Sigmoid colon (tissue), 7 donors: ENCODE results near the gene GLS. TPM values are rescaled to one million over a fixed set of nuclear protein-coding genes. Genes with fewer than 3 reads are reported as not detected.

Experiments used
- DNase-seq: peaks from one replicate; pipeline ENCODE4 v3.0.0-alpha.2; 2019
- H3K27ac ChIP-seq, 4 donors: fragments of 200-600 bp; sonication (generic); one replicate each; pipeline ENCODE4 v1.5.1; 2016 to 2019; ENCODE audit warnings: mild to moderate bottlenecking in 1 of 4
- H3K27me3 ChIP-seq, 3 donors: fragments of 200-600 bp; sonication (generic); one replicate each; pipeline ENCODE4 v1.5.1; 2019; ENCODE audit warnings: mild to moderate bottlenecking in 1 of 3
- H3K36me3 ChIP-seq, 4 donors: fragments of 200-600 bp; sonication (generic); one replicate each; pipeline ENCODE4 v1.5.1; 2016 to 2019
- H3K4me1 ChIP-seq, 4 donors: fragments of 200-600 bp; sonication (generic); one replicate each; pipeline ENCODE4 v1.5.1; 2017 to 2019
- H3K4me3 ChIP-seq, 4 donors: fragments of 200-600 bp; sonication (generic); one replicate each; pipeline ENCODE4 v1.5.1; 2017 to 2019; ENCODE audit warnings: mild to moderate bottlenecking in 2 of 4, moderate library complexity in 1 of 4
- H3K9me3 ChIP-seq, 4 donors: fragments of 200-600 bp in 3 of 4; sonication (generic) in 3 of 4; one replicate each; pipeline versions ENCODE4 v1.5.1 to v1.6.1; 2013 to 2019
- CTCF ChIP-seq, 4 experiments: fragments of 450-650 bp in 3 of 4; fragments of 200-600 bp in 1 of 4; IDR thresholded peaks; one replicate each; pipeline ENCODE4 v1.5.1; 2016 to 2019; ENCODE audit warnings: antibody characterized with exemption in 4 of 4, mild to moderate bottlenecking in 3 of 4, moderate library complexity in 2 of 4
- EP300 ChIP-seq, 4 donors: sonication (generic); formaldehyde crosslinking; IDR thresholded peaks; one replicate each; pipeline ENCODE4 v1.6.1; 2017; ENCODE audit warnings: antibody characterized with exemption in 4 of 4
- POLR2A ChIP-seq, 2 donors: fragments of 450-650 bp; IDR thresholded peaks; one replicate each; pipeline ENCODE4 v1.6.1; 2016; ENCODE audit warnings: antibody characterized with exemption in 2 of 2, mild to moderate bottlenecking in 2 of 2, moderate library complexity in 2 of 2
- POLR2AphosphoS5 ChIP-seq, 4 donors: sonication (generic); formaldehyde crosslinking; IDR thresholded peaks; one replicate each; pipeline ENCODE4 v1.6.1; 2017; ENCODE audit warnings: antibody characterized with exemption in 4 of 4
- WGBS, 2 donors: extraction: QIAGEN DNeasy Blood & Tissue Kit; methylation state at CpG; one replicate each; pipeline ENCODE4 v1.1.7; 2013; 5-methylcytosine and 5-hydroxymethylcytosine counted together
- intact Hi-C: fragments of 100-400 bp; cut with DNase I; formaldehyde crosslinking; loops from one replicate; pipeline ENCODE4 v1.15.1; 2023
- polyA plus RNA-seq, 3 donors: library from polyadenylated mRNA; stranded (reverse); fragments of 200-250 nt; gene quantifications; one replicate each; pipeline ENCODE4 v1.2.3, GENCODE V29; 2013
- total RNA-seq, 4 donors: library from RNA; depleted of rRNA; stranded (reverse); fragments of >200 nt; gene quantifications; one replicate each; pipeline ENCODE4 v1.1.0, GENCODE V29; 2016
- donor health status: healthy with polysubstance abuse.
- donor health status: Bipolar disorder and iron deficiency.
- donor health status: healthy.

The GLS gene
- total and polyA plus RNA-seq, 7 donors: 15.0 to 139 (median 87.1) TPM

- 66 to 79% methylated on average over 3 of the region's 3 CpGs for WGBS, 2 donors
- intact Hi-C loops: no loop called here
- Histone ChIP-seq H3K27me3 (no peaks in the 10 kb centered on the region), H3K4me1 (peaks cover 0 to 25% (median 9%) of the 10 kb centered on the region in 4 donors), H3K9me3 (no peaks in the 10 kb centered on the region), H3K4me3 (no peak overlapping the region), H3K27ac (no peak overlapping the region), H3K36me3 (no peaks in the 10 kb centered on the region)
- TF ChIP-seq EP300 (IDR thresholded peaks at IDR 0.05) (no peak), POLR2A (IDR thresholded peaks at IDR 0.05) (no peak), POLR2AphosphoS5 (IDR thresholded peaks at IDR 0.05) (no peak), CTCF (IDR thresholded peaks at IDR 0.05) (no peak)
- DNase-seq: no peak
These were observed 43.9 kb upstream of the GLS start for GRCh38 chr2:190836767-190837166.

- TF ChIP-seq POLR2AphosphoS5 (IDR thresholded peaks at IDR 0.05): no peak
- TF ChIP-seq EP300 (IDR thresholded peaks at IDR 0.05): no peak
- Histone ChIP-seq H3K4me3 (no peak overlapping the region), H3K36me3 (no peaks in the 10 kb centered on the region), H3K27me3 (no peaks in the 10 kb centered on the region), H3K27ac (no peak overlapping the region), H3K9me3 (no peaks in the 10 kb centered on the region), H3K4me1 (peaks cover 0 to 25% (median 9%) of the 10 kb centered on the region in 4 donors)
- intact Hi-C loops: no loop called here
- no peak for DNase-seq
These were observed 43.2 kb upstream of the GLS start for GRCh38 chr2:190837420-190837819.

- H3K27me3 ChIP-seq: no peaks in the 10 kb centered on the region
- H3K4me1 ChIP-seq: peaks cover 0 to 25% (median 9%) of the 10 kb centered on the region in 4 donors
- H3K4me3 ChIP-seq: no peak overlapping the region
- 91 to 99% methylated on average over 3 of the region's 3 CpGs for WGBS, 2 donors
- no peaks in the 10 kb centered on the region for H3K9me3 ChIP-seq
- DNase-seq: no peak
- intact Hi-C loops: no loop called here
- no peak overlapping the region for H3K27ac ChIP-seq
- no peaks in the 10 kb centered on the region for H3K36me3 ChIP-seq
- TF ChIP-seq CTCF (IDR thresholded peaks at IDR 0.05) (no peak), EP300 (IDR thresholded peaks at IDR 0.05) (no peak), POLR2AphosphoS5 (IDR thresholded peaks at IDR 0.05) (no peak), POLR2A (IDR thresholded peaks at IDR 0.05) (no peak)
These were observed 42.7 kb upstream of the GLS start for GRCh38 chr2:190837952-190838361.

- Histone ChIP-seq H3K9me3 (no peaks in the 10 kb centered on the region), H3K4me3 (no peak overlapping the region), H3K27me3 (no peaks in the 10 kb centered on the region), H3K4me1 (peaks cover 0 to 25% (median 9%) of the 10 kb centered on the region in 4 donors), H3K36me3 (no peaks in the 10 kb centered on the region), H3K27ac (no peak overlapping the region)
- DNase-seq: no peak
- TF ChIP-seq EP300 (IDR thresholded peaks at IDR 0.05) (no peak), POLR2AphosphoS5 (IDR thresholded peaks at IDR 0.05) (no peak), POLR2A (IDR thresholded peaks at IDR 0.05) (no peak), CTCF (IDR thresholded peaks at IDR 0.05) (no peak)
- 85 to 91% methylated on average over 2 of the region's 2 CpGs for WGBS, 2 donors
- intact Hi-C loops: no loop called here
These were observed 42.1 kb upstream of the GLS start for GRCh38 chr2:190838492-190838910.

- Histone ChIP-seq H3K36me3 (no peaks in the 10 kb centered on the region), H3K27ac (no peak overlapping the region), H3K4me1 (peaks cover 0 to 15% (median under 1%) of the 10 kb centered on the region in 4 donors), H3K4me3 (no peak overlapping the region), H3K27me3 (no peaks in the 10 kb centered on the region), H3K9me3 (no peaks in the 10 kb centered on the region)
- WGBS, 2 donors: 79 to 83% methylated on average over 4 of the region's 4 CpGs
- intact Hi-C loops: no loop called here
- no peak for DNase-seq
- no peak for TF ChIP-seq CTCF (IDR thresholded peaks at IDR 0.05)
- TF ChIP-seq POLR2AphosphoS5 (IDR thresholded peaks at IDR 0.05): no peak
- no peak for TF ChIP-seq POLR2A (IDR thresholded peaks at IDR 0.05)
- no peak for TF ChIP-seq EP300 (IDR thresholded peaks at IDR 0.05)
These were observed 40.0 kb upstream of the GLS start for GRCh38 chr2:190840569-190841172.
